Liver (tissue), 9 donors: ENCODE results near the gene DTNB. TPM values are rescaled to one million over a fixed set of nuclear protein-coding genes. Genes with fewer than 3 reads are reported as not detected.

Experiments used
- DNase-seq: peaks from one replicate; pipeline ENCODE4 v3.0.0-alpha.2; 2017; ENCODE audit warnings: low spot score
- H3K27ac ChIP-seq, 2 donors: one replicate each; pipeline ENCODE4 v1.7.0; 2013; ENCODE audit warnings: inconsistent platforms in 2 of 2, low read length in 2 of 2, control low read depth in 1 of 2, low read depth in 1 of 2, mild to moderate bottlenecking in 1 of 2
- H3K27me3 ChIP-seq, 4 donors: one replicate each; pipeline versions ENCODE4 v1.6.1 to v1.7.0; 2013; ENCODE audit warnings: low read length in 3 of 4, inconsistent platforms in 1 of 4, mild to moderate bottlenecking in 1 of 4, moderate library complexity in 1 of 4; ENCODE audit not compliant: control insufficient read depth in 4 of 4, insufficient read depth in 4 of 4
- H3K36me3 ChIP-seq, 4 donors: one replicate each; pipeline versions ENCODE4 v1.6.1 to v1.7.0; 2013; ENCODE audit warnings: low read length in 3 of 4, mild to moderate bottlenecking in 3 of 4, low read depth in 1 of 4, moderate library complexity in 1 of 4; ENCODE audit not compliant: control insufficient read depth in 4 of 4, insufficient read depth in 3 of 4
- H3K4me1 ChIP-seq, 4 donors: one replicate each; pipeline versions ENCODE4 v1.6.1 to v1.7.0; 2013; ENCODE audit warnings: low read length in 3 of 4, mild to moderate bottlenecking in 3 of 4, moderate library complexity in 1 of 4; ENCODE audit not compliant: control insufficient read depth in 4 of 4, insufficient read depth in 4 of 4
- H3K4me3 ChIP-seq, 3 donors: one replicate each; pipeline versions ENCODE4 v1.6.1 to v1.7.0; 2013; ENCODE audit warnings: low read length in 3 of 3, control low read depth in 1 of 3, low read depth in 1 of 3, mild to moderate bottlenecking in 1 of 3
- H3K9ac ChIP-seq, 2 donors: one replicate each; pipeline ENCODE4 v1.7.0; 2013; ENCODE audit warnings: low read length in 2 of 2, mild to moderate bottlenecking in 2 of 2, moderate library complexity in 2 of 2, control low read depth in 1 of 2, low read depth in 1 of 2
- H3K9me3 ChIP-seq, 4 donors: one replicate each; pipeline versions ENCODE4 v1.6.1 to v1.7.0; 2013; ENCODE audit warnings: low read length in 3 of 4; ENCODE audit not compliant: control insufficient read depth in 4 of 4
- CTCF ChIP-seq: fragments of 150-350 bp; IDR thresholded peaks from 2 replicates; pipeline ENCODE4 v1.5.1; 2017; ENCODE audit warnings: improper control_type of control experiment, low read depth, low read length; ENCODE audit not compliant: missing input control
- EGR1 ChIP-seq, 2 donors: IDR thresholded peaks; 2 replicates each; pipeline ENCODE4 v1.6.1; 2016 to 2018; ENCODE audit warnings: antibody characterized with exemption in 2 of 2, low read depth in 2 of 2
- FOXA1 ChIP-seq: IDR thresholded peaks from 2 replicates; pipeline ENCODE4 v1.6.1; 2016; ENCODE audit warnings: antibody characterized with exemption
- FOXA2 ChIP-seq: IDR thresholded peaks from 2 replicates; pipeline ENCODE4 v1.6.1; 2016; ENCODE audit warnings: antibody characterized with exemption
- GABPA ChIP-seq, 2 donors: IDR thresholded peaks in 1 of 2; conservative IDR thresholded peaks in 1 of 2; 2 replicates each; pipeline ENCODE4 v1.6.1; 2016; ENCODE audit warnings: antibody characterized with exemption in 2 of 2, mild to moderate bottlenecking in 1 of 2, moderate library complexity in 1 of 2
- HNF4A ChIP-seq, 2 donors: conservative IDR thresholded peaks; 2 replicates each; pipeline ENCODE4 v1.6.1; 2016; ENCODE audit warnings: antibody characterized with exemption in 2 of 2, mild to moderate bottlenecking in 2 of 2
- HNF4G ChIP-seq: IDR thresholded peaks from 2 replicates; pipeline ENCODE4 v1.6.1; 2016; ENCODE audit warnings: antibody characterized with exemption
- JUND ChIP-seq, 2 donors: IDR thresholded peaks; 2 replicates each; pipeline ENCODE4 v1.6.1; 2016; ENCODE audit warnings: antibody characterized with exemption in 2 of 2
- MAX ChIP-seq: IDR thresholded peaks from 2 replicates; pipeline ENCODE4 v1.6.1; 2016; ENCODE audit warnings: antibody characterized with exemption
- NR2F2 ChIP-seq: IDR thresholded peaks from 2 replicates; pipeline ENCODE4 v1.6.1; 2016; ENCODE audit warnings: antibody characterized with exemption
- RAD21 ChIP-seq, 2 donors: IDR thresholded peaks; 2 replicates each; pipeline ENCODE4 v1.6.1; 2016; ENCODE audit warnings: antibody characterized with exemption in 2 of 2, mild to moderate bottlenecking in 2 of 2
- REST ChIP-seq: IDR thresholded peaks from 2 replicates; pipeline ENCODE4 v1.6.1; 2016; ENCODE audit warnings: antibody characterized with exemption, mild to moderate bottlenecking
- RXRA ChIP-seq, 2 donors: IDR thresholded peaks; 2 replicates each; pipeline ENCODE4 v1.6.1; 2017 to 2018; ENCODE audit warnings: antibody characterized with exemption in 2 of 2, mild to moderate bottlenecking in 1 of 2
- SP1 ChIP-seq: IDR thresholded peaks from 2 replicates; pipeline ENCODE4 v1.6.1; 2018; ENCODE audit warnings: antibody characterized with exemption, mild to moderate bottlenecking
- TAF1 ChIP-seq: conservative IDR thresholded peaks from 2 replicates; pipeline ENCODE4 v1.6.1; 2016; ENCODE audit warnings: antibody characterized with exemption, mild to moderate bottlenecking
- YY1 ChIP-seq: IDR thresholded peaks from 2 replicates; pipeline ENCODE4 v1.6.1; 2016; ENCODE audit warnings: antibody characterized with exemption, mild to moderate bottlenecking
- ZBTB33 ChIP-seq: IDR thresholded peaks from 2 replicates; pipeline ENCODE4 v1.6.1; 2016; ENCODE audit warnings: antibody characterized with exemption
- WGBS: extraction: QIAGEN DNeasy Blood & Tissue Kit; methylation state at CpG from one replicate; pipeline ENCODE4 v1.1.7; 2013; 5-methylcytosine and 5-hydroxymethylcytosine counted together
- polyA plus RNA-seq, 2 donors: library from polyadenylated mRNA; stranded (reverse) in 1 of 2; unstranded in 1 of 2; fragments of 200-250 nt in 1 of 2; fragments of >200 nt in 1 of 2; fragmentation: Nextera tagmentation in 1 of 2; extraction: Ambion mirVana in 1 of 2; gene quantifications; one replicate each; pipeline versions ENCODE4 v1.2.1 to v1.2.3, GENCODE V29; 2013 to 2015
- total RNA-seq, 2 donors: library from RNA; depleted of rRNA; stranded (reverse); fragments of >200 nt; gene quantifications; one replicate each; pipeline ENCODE4 v1.2.3, GENCODE V29; 2014
- TF ChIP-seq, protein P1 (sequence below): IDR thresholded peaks from 2 replicates; pipeline ENCODE4 v1.6.1; 2016; ENCODE audit warnings: antibody characterized with exemption
- donor health status: healthy.
- donor health status: healthy.
- donor health status: healthy.
- donor health status: healthy.
- donor health status: healthy.

Gene DTNB
- total and polyA plus RNA-seq, 4 donors = 3.3 to 10.5 (median 6.4) TPM

- WGBS = 91% methylated on average over 2 of the region's 2 CpGs
- H3K9me3 ChIP-seq = no peaks in the 10 kb centered on the region
- H3K36me3 ChIP-seq = no peaks in the 10 kb centered on the region
- no peak overlapping the region for H3K4me3 ChIP-seq
- no peaks in the 10 kb centered on the region for H3K4me1 ChIP-seq
- no peak for DNase-seq
- peak; percentile 61 to 62 for TF ChIP-seq RXRA (IDR thresholded peaks at IDR 0.05)
- TF ChIP-seq FOXA2 = no peak
- H3K9ac ChIP-seq = no peak overlapping the region
- no peak overlapping the region for H3K27ac ChIP-seq
- H3K27me3 ChIP-seq = no peaks in the 10 kb centered on the region
Measured at GRCh38 chr2:25598332-25598731, 75.0 kb downstream of the DTNB start.

- Histone ChIP-seq H3K27me3 (no peaks in the 10 kb centered on the region), H3K36me3 (no peaks in the 10 kb centered on the region), H3K9ac (no peak overlapping the region), H3K27ac (no peak overlapping the region), H3K4me3 (no peak overlapping the region), H3K4me1 (no peaks in the 10 kb centered on the region), H3K9me3 (no peaks in the 10 kb centered on the region)
- TF ChIP-seq HNF4G (no peak), ZBTB33 (no peak)
- 95% methylated on average over 2 of the region's 2 CpGs for WGBS
- DNase-seq = no peak
Measured at GRCh38 chr2:25597881-25598280, 75.5 kb downstream of the DTNB start.

DNA sequence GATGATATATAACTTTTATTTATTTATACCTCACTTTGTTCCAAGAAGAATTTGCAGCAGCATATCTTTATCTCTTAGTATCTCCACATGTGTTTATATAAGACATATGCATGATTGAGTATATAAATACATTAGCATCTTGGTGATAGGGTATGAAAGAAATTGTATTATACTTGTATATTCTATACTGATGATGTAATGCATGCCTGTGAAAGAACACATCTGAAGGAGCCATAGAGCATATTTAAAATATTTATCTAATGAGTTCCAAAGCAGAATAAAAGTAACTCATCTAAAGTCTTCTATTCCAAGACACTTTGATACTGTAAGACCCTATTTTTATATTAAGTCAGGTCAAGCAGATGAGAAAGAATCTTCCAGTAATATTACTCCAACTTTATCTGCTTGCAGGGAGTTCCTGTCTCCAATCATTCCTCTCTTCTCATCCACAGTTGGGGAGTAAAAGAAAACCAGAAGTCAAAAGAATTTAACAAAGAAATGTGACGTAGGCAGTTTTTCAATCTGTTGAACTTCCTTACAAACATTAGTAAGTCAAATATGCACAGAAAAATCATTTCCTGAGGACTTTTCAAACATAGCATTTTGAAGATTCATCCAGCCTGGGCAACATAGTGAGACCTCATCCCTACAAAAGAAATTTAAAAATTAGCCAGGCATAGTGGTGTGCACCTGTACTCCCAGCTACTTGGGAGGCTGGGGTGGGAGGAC lies 76.7 kb downstream of the DTNB start:
- no peak for DNase-seq
- H3K36me3 ChIP-seq = no peaks in the 10 kb centered on the region
- no peaks in the 10 kb centered on the region for H3K4me1 ChIP-seq
- TF ChIP-seq YY1 = no peak
- TF ChIP-seq FOXA2 = no peak
- no peak for TF ChIP-seq RAD21 (IDR thresholded peaks at IDR 0.05)
- no peak for TF ChIP-seq RXRA (IDR thresholded peaks at IDR 0.05)
- TF ChIP-seq EGR1 (IDR thresholded peaks at IDR 0.05; ENCODE audit: low read depth in 2 of 2) = no peak
- TF ChIP-seq, protein P1, sequence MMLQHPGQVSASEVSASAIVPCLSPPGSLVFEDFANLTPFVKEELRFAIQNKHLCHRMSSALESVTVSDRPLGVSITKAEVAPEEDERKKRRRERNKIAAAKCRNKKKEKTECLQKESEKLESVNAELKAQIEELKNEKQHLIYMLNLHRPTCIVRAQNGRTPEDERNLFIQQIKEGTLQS = no peak
- no peak for TF ChIP-seq HNF4G
- TF ChIP-seq FOXA1 = no peak
- TF ChIP-seq NR2F2 = no peak
- no peak for TF ChIP-seq TAF1
- TF ChIP-seq JUND (IDR thresholded peaks at IDR 0.05) = no peak
- no peak for TF ChIP-seq SP1
- TF ChIP-seq REST = no peak
- no peak for TF ChIP-seq CTCF
- no peak for TF ChIP-seq ZBTB33
- no peak for TF ChIP-seq MAX
- no peak for TF ChIP-seq GABPA (IDR thresholded peaks at IDR 0.05 in 1 of 2, conservative IDR thresholded peaks at IDR 0.05 in 1 of 2)
- TF ChIP-seq HNF4A (conservative IDR thresholded peaks at IDR 0.05) = no peak
- 78% methylated on average over 1 of the region's 1 CpG for WGBS
- H3K9ac ChIP-seq = no peak overlapping the region
- no peak overlapping the region for H3K4me3 ChIP-seq
- H3K9me3 ChIP-seq = no peaks in the 10 kb centered on the region
- H3K27me3 ChIP-seq = no peaks in the 10 kb centered on the region
- no peak overlapping the region for H3K27ac ChIP-seq
